HG03439 (cell line): ENCODE results near the gene WDR81.
"Not testable (repeated sequence)": the region's sequence is repeated elsewhere in the genome, so short reads cannot be mapped to it uniquely, and the experiment has no call there.

Source experiments
- ATAC-seq: cut with Tn5 transposase; IDR thresholded peaks from one replicate; pipeline ENCODE4 v1.9.1; 2021; ENCODE audit warnings: mild to moderate bottlenecking, moderate library complexity; ENCODE audit not compliant: unreplicated experiment

Gene WDR81

GRCh38 chr17:1753767-1754429, 29.4 kb downstream of the WDR81 start:
- no peak for ATAC-seq

- no peak for ATAC-seq
These were observed 30.1 kb downstream of the WDR81 start for GRCh38 chr17:1754430-1755112.

GRCh38 chr17:1755252-1755826, 30.8 kb downstream of the WDR81 start:
- ATAC-seq = no peak

- ATAC-seq = no peak
These were observed 31.3 kb downstream of the WDR81 start for GRCh38 chr17:1755827-1756262.

GRCh38 chr17:1758807-1759206, 34.3 kb downstream of the WDR81 start:
- no peak for ATAC-seq

GRCh38 chr17:1759529-1759928, 35.0 kb downstream of the WDR81 start:
- ATAC-seq = no peak

- ATAC-seq = no peak
These were observed 37.9 kb downstream of the WDR81 start for GRCh38 chr17:1762233-1762900.

GRCh38 chr17:1762901-1763898, 38.7 kb downstream of the WDR81 start:
- ATAC-seq = no peak

GRCh38 chr17:1764284-1764683, 39.8 kb downstream of the WDR81 start:
- ATAC-seq = no peak

- ATAC-seq = not testable (repeated sequence)
These were observed 40.2 kb downstream of the WDR81 start for GRCh38 chr17:1764705-1765104.

- ATAC-seq = no peak
These were observed 41.1 kb downstream of the WDR81 start for GRCh38 chr17:1765576-1765975.

GRCh38 chr17:1766382-1767135, 42.1 kb downstream of the WDR81 start:
- no peak for ATAC-seq

- ATAC-seq = no peak
These were observed 42.9 kb downstream of the WDR81 start for GRCh38 chr17:1767358-1767757.

GRCh38 chr17:1769822-1770477, 45.4 kb downstream of the WDR81 start:
- no peak for ATAC-seq

- not testable (repeated sequence) for ATAC-seq
These were observed 48.6 kb downstream of the WDR81 start for GRCh38 chr17:1773000-1773695.

GRCh38 chr17:1773696-1774181, 49.2 kb downstream of the WDR81 start:
- ATAC-seq = no peak

GRCh38 chr17:1774390-1775176, 50.1 kb downstream of the WDR81 start:
- ATAC-seq = no peak

GRCh38 chr17:1776328-1776727, 51.8 kb downstream of the WDR81 start:
- ATAC-seq = no peak
